Parathyroid adenoma (tissue), 2 donors: ENCODE data around the gene TP53.

Experiments used
- H2AFZ ChIP-seq: fragments of 300-600 bp; sonication (generic); one replicate; pipeline ENCODE4 v1.7.0; 2017; ENCODE audit warnings: antibody characterized with exemption, mild to moderate bottlenecking
- H3K27ac ChIP-seq: fragments of 300-600 bp; sonication (generic); one replicate; pipeline ENCODE4 v1.7.0; 2017
- H3K27me3 ChIP-seq: fragments of 300-600 bp; sonication (generic); one replicate; pipeline ENCODE4 v1.7.0; 2017; ENCODE audit warnings: low read length; ENCODE audit not compliant: control insufficient read depth, insufficient read depth
- H3K36me3 ChIP-seq: fragments of 300-600 bp; sonication (generic); one replicate; pipeline ENCODE4 v1.7.0; 2017; ENCODE audit warnings: low read length; ENCODE audit not compliant: control insufficient read depth, insufficient read depth
- H3K4me1 ChIP-seq: fragments of 300-600 bp; sonication (generic); one replicate; pipeline ENCODE4 v1.7.0; 2017; ENCODE audit warnings: control low read depth
- H3K4me2 ChIP-seq: fragments of 300-600 bp; sonication (generic); one replicate; pipeline ENCODE4 v1.7.0; 2017; ENCODE audit warnings: low read length
- H3K4me3 ChIP-seq: fragments of 300-600 bp; sonication (generic); one replicate; pipeline ENCODE4 v1.7.0; 2017; ENCODE audit warnings: low read depth, low read length
- H3K79me2 ChIP-seq: fragments of 300-600 bp; sonication (generic); one replicate; pipeline ENCODE4 v1.7.0; 2017; ENCODE audit warnings: control low read depth
- H3K9ac ChIP-seq: fragments of 300-600 bp; sonication (generic); one replicate; pipeline ENCODE4 v1.7.0; 2017; ENCODE audit warnings: mild to moderate bottlenecking
- H3K9me3 ChIP-seq: fragments of 300-600 bp; sonication (generic); one replicate; pipeline ENCODE4 v1.7.0; 2017; ENCODE audit warnings: low read length; ENCODE audit not compliant: control insufficient read depth
- TF ChIP-seq, protein P1 (sequence below): fragments of 300-600 bp; sonication (generic); IDR thresholded peaks from one replicate; pipeline ENCODE4 v1.7.0; 2017; ENCODE audit warnings: antibody characterized with exemption, mild to moderate bottlenecking
- donor health status: primary hyperparathyroidism.

TP53 gene

DNA sequence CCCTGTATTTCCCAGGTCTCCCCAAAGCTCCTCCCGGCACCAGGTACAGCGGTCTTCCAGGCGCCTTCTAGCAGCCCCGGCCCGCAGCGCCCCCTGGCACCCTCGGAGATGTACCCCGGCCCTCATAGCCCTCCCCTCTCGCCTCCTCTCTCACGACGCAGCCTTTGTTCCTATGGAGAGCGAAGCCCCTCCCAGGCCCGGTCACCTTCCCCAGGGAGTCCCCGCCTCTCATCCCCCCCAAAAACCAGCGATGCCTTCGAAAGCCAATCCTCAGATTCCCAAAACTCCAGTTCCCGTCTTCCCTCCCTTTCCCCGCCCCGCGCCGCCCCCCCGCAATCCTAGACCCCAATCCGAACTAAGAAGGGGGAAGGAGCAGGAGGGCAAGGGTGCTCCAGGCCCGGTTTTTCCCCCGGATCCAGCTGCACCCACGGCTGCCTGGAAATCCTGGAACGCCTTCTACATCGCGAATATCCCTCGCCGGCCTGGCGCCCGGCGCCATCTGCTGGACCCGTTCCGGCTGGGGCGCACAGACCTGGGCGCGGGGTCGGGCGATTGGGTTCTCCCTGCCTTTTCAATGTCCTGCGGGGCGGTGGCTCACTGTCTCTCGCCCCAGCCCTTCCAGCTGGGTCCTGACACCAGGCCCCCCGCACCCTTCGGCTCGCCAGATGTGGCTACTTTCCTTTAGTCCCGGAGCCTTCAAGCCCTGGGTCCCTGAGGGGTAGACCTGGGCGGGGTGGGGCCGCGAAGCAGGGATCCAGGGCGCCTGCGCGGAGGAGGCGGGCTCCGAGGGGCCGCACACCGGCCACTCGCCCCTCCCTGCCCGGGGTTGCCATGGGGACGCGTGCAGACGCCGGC, 29.8 kb upstream of the TP53 start, which contains the start of gene DNAH2:
TSS of gene DNAH2 (plus strand) at position 844 of the 855 bp plus-strand sequence. CDS start 1,991 bp downstream, outside the sequence.
- no peaks in the 10 kb centered on the region for H3K79me2 ChIP-seq
- H2AFZ ChIP-seq, result peak within 1 kb of the TSS; percentile 96
- peak within 1 kb of the TSS; percentile 92 for H3K4me3 ChIP-seq
- TF ChIP-seq, protein P1, sequence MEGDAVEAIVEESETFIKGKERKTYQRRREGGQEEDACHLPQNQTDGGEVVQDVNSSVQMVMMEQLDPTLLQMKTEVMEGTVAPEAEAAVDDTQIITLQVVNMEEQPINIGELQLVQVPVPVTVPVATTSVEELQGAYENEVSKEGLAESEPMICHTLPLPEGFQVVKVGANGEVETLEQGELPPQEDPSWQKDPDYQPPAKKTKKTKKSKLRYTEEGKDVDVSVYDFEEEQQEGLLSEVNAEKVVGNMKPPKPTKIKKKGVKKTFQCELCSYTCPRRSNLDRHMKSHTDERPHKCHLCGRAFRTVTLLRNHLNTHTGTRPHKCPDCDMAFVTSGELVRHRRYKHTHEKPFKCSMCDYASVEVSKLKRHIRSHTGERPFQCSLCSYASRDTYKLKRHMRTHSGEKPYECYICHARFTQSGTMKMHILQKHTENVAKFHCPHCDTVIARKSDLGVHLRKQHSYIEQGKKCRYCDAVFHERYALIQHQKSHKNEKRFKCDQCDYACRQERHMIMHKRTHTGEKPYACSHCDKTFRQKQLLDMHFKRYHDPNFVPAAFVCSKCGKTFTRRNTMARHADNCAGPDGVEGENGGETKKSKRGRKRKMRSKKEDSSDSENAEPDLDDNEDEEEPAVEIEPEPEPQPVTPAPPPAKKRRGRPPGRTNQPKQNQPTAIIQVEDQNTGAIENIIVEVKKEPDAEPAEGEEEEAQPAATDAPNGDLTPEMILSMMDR, result peak; percentile 74
- peaks cover 7% of the 10 kb centered on the region for H3K4me1 ChIP-seq
- H3K27ac ChIP-seq, result peak within 1 kb of the TSS; percentile 77
- H3K27me3 ChIP-seq, result no peaks in the 10 kb centered on the region
- no peaks in the 10 kb centered on the region for H3K9me3 ChIP-seq
- peak within 1 kb of the TSS; percentile 97 for H3K4me2 ChIP-seq
- no peak within 1 kb of the TSS for H3K9ac ChIP-seq
- H3K36me3 ChIP-seq, result no peaks in the 10 kb centered on the region

DNA sequence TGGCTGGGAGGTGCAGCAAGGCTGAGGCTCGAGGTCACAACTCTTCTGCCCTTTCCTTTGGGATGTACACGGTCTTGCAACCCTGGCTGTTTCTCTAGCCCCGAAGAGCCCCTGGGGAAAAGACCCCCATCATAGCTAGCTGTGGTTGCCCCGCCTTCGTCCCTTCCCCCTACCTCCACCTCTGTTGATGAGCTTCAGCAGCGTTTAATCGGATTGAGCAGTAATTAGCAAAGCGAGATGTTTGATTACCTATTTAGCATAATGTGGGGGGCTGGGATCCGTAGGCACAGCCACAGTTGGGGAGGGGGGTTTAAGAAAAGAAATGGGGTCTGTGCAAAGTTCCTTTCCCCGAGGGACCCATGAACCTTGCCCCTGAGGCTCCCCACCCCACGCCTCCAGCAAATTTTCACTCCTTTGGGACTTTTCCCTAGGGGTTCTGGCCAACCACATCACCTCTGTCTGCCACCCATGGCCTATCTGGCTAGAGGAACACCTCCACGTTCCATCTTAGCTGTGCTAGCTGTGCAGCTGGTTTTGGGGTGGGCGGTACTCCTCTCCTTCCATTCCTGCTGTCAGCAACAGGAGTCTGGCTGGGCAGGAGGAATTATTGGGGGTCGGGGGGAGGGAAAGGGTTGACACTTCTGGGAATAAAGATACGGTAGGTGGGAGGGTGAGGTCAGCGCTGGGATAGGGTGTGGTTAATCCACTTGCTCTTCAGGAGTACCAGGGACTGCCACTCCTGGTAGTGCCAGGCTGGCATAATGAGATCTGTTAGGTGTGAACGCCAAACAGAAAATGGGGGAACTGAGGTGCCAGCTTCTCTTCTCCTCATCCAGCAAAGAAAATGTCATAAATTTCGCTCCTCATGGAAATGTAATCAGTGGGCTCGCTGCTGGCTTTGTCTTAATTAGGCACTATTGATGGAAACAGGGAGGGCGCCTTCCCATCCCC, 28.9 kb upstream of the TP53 start:
- Histone ChIP-seq H3K79me2 (no peaks in the 10 kb centered on the region), H3K4me2 (peak overlapping the region; percentile 97), H3K4me1 (peaks cover 7% of the 10 kb centered on the region), H3K9me3 (no peaks in the 10 kb centered on the region), H3K4me3 (peak overlapping the region; percentile 92), H2AFZ (peak overlapping the region; percentile 96), H3K27me3 (no peaks in the 10 kb centered on the region), H3K36me3 (no peaks in the 10 kb centered on the region), H3K9ac (no peak overlapping the region), H3K27ac (peak overlapping the region; percentile 77)
- TF ChIP-seq, protein P1, result no peak

DNA sequence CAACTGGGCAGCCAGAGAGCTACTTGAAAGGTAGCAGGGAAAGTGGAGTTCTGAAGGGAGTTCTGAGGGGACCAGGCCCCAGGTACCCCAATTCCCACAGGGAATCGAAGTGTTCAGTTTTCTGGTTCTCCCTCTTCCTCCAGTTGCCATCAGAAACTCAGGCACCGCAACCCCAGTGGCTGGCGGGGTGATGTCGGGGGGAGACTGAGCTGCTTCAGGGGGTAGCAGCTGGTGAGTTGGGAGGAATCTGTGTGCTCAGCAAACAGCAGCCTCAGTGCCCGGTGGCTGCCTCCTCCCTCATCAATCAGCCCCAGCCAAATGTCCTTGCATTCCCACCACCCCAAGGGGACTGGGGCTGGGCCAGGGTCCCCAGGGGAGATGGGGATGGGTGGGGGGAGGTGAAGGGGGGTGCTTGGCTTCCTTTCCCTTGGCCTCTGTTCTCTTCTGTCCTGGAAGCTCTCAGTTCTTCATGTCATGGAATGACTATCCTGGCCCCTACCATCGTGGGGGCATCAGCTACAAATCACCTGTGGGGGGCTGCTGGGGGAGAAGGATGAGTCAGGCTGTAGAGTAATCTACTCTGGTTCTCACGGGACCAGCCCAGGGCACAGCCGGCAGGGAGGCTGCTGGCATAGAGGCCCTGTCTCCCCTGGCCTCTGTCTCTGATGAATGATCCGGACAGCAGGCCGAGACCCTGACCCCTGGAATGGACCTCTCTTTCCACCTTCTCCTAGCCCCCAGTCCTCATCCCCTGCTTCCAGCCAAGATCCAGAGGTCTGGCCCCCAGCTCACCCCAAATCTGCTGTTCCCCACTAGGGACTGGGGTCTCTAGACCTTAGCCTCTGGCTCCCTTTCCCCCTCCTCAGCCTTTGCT, 27.7 kb upstream of the TP53 start:
- no peaks in the 10 kb centered on the region for H3K79me2 ChIP-seq
- H3K27ac ChIP-seq, result no peak overlapping the region
- no peak overlapping the region for H3K9ac ChIP-seq
- H3K4me2 ChIP-seq, result no peak overlapping the region
- H3K9me3 ChIP-seq, result no peaks in the 10 kb centered on the region
- H2AFZ ChIP-seq, result no peak overlapping the region
- no peaks in the 10 kb centered on the region for H3K27me3 ChIP-seq
- TF ChIP-seq, protein P1, result no peak
- peaks cover 7% of the 10 kb centered on the region for H3K4me1 ChIP-seq
- H3K36me3 ChIP-seq, result no peaks in the 10 kb centered on the region
- H3K4me3 ChIP-seq, result no peak overlapping the region

DNA sequence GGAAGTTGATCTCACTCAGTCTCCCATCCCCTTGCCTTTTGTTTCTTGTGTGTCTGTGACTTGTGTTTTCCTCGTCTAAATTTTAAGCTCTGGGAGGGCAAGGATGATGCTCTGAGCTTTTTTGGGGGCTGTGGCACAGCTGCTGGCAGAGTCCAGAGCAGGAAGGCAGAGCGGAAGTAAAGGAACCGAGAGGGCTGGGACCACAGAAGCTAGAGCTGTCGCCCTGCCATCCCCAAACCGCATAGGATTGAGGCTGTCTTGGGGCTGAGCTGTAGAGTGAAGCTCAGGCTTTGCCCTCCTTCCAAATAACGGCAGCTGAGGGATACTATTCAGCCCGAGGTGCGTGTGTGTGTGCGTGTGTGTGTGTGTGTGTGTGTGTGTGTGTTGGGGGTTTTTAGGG, 26.5 kb upstream of the TP53 start:
- no peaks in the 10 kb centered on the region for H3K79me2 ChIP-seq
- no peak overlapping the region for H3K27ac ChIP-seq
- no peaks in the 10 kb centered on the region for H3K36me3 ChIP-seq
- no peak overlapping the region for H2AFZ ChIP-seq
- H3K4me2 ChIP-seq, result no peak overlapping the region
- no peaks in the 10 kb centered on the region for H3K9me3 ChIP-seq
- H3K9ac ChIP-seq, result no peak overlapping the region
- no peak overlapping the region for H3K4me3 ChIP-seq
- H3K4me1 ChIP-seq, result peaks cover 7% of the 10 kb centered on the region
- H3K27me3 ChIP-seq, result no peaks in the 10 kb centered on the region
- TF ChIP-seq, protein P1, result no peak
